Adipose tissue (tissue), 3 donors: ENCODE data around the gene KHSRP. TPM values are rescaled to one million over a fixed set of nuclear protein-coding genes. Genes with fewer than 3 reads are reported as not detected.
"Not testable (repeated sequence)": the region's sequence is repeated elsewhere in the genome, so short reads cannot be mapped to it uniquely, and the experiment has no call there.

Source experiments
- H3K27ac ChIP-seq: one replicate; pipeline ENCODE4 v1.5.1; 2013; ENCODE audit warnings: low read depth, low read length
- WGBS, 3 donors: extraction: QIAGEN DNeasy Blood & Tissue Kit; methylation state at CpG; one replicate each; pipeline ENCODE4 v1.1.7; 2013; 5-methylcytosine and 5-hydroxymethylcytosine counted together
- polyA plus RNA-seq, 3 donors: library from polyadenylated mRNA; stranded (reverse); fragments of 200-250 nt; gene quantifications; one replicate each; pipeline ENCODE4 v1.2.3, GENCODE V29; 2013
- donor health status: healthy with polysubstance abuse.
- donor health status: Bipolar disorder and iron deficiency.
- donor health status: healthy.

Gene KHSRP
- polyA plus RNA-seq, 3 donors: 63.8 to 142 (median 130) TPM

DNA sequence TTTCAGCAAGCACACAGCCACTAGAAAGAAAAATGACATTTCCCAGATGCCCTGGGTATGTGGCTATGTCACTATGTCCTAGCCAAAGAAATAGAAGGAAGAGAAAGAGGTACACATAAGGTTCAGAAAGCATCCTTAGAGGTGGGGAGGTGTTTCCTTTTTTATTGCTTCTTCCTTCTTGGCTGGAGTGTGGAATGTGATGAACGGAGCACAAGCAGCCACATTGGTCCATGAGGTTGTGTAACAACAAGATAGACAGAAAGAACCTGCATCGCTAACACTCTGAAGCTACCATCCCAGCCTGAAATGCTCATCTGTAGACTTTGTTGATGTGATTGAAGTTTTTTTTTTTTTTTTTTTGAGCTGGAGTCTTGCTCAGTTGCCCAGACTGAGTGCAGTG lies 28.3 kb upstream of the KHSRP start:
- H3K27ac ChIP-seq: no peak overlapping the region
- WGBS, 3 donors: 93 to 100% (median 100%) methylated on average over 2 of the region's 2 CpGs

DNA sequence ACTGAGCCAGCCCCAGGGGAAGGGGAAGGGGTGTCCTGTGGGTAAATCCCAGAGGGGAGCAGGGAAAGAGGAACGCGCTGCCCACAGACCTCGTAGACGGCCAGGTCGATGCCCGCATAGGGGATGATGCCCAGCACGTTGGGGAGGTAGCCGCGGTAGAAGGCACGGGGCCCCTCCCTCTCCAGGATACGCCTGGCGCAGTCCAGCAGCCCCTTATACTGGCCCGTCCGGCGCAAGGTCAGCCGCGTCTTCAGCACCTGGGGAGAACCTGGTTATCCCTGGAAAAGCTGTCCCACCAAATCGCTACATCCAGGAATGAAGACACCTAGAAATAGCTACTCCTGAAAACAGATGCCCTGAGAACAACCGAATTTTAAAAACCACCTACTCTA lies 27.6 kb upstream of the KHSRP start:
- H3K27ac ChIP-seq: no peak overlapping the region
- 95 to 97% (median 95%) methylated on average over 19 of the region's 19 CpGs for WGBS, 3 donors

DNA sequence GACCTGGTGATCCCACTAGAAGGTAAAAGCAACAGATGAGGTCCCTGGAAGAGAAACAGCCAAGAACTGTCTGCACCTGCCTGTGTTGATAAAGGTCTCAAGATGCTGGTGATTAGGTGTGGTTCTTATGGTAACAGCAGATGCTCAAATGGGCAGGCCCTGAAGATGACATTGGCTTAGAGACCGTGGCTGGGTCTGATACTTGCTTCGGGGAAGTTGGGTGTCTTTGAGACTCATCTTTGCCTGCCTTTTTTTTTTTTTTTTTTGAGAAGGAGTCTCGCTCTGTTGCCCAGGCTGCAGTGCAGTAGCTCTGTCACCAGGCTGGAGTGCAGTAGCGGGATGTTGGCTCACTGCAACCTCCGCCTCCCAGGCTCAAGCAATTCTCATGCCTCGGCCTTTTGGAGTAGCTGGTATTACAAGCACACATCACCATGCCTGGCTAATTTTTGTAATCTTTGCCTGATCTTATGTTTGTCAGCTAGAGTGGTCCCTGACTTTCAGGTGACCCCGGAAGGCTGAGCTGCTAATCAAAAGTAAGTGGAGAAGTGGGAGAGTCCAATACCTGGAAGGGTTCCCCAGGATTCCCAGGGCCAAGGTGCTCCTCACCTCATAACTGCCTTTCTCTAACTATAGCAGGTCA lies 27.1 kb upstream of the KHSRP start:
- no peak overlapping the region for H3K27ac ChIP-seq
- WGBS, 3 donors: 92 to 95% (median 94%) methylated on average over 7 of the region's 7 CpGs

DNA sequence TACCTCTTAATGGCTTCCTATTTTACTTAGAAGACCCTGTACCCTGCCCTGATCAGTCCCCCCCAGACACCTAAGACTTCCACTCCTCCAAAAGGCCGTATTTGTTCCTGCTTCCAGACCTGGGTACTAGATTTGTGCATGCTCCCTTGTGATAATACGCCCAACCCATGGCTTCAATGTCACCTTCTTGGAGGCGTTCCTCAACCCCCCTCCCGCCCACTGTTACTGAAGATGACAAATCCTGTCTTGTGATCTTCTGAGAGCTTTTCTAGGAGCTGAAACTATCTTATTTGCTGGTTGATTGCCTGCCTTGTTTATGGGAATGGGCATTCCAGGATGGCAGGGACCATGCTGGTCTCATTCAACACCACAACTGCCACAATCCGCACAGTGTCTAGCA lies 25.6 kb upstream of the KHSRP start:
- 94 to 96% (median 95%) methylated on average over 5 of the region's 5 CpGs for WGBS, 3 donors
- no peak overlapping the region for H3K27ac ChIP-seq

DNA sequence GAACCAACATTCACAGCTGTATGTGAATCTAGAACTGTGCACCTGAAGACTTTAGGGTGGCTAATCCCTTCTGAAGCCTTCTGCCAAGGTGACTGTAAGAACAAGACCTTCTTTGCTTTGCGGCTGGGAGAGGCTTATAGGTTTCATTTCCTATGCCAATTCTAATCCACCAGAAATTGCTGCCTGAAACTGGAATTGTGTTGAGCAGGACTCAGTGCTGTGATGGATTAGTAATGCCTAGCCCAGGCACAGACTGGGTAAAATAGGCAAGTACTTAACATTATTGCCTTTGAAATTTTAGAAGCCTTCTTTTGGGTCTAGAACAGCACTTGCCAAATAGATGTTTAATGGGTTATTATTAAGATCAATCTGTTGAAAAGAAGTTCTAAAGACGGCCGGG lies 23.4 kb upstream of the KHSRP start:
- no peak overlapping the region for H3K27ac ChIP-seq

DNA sequence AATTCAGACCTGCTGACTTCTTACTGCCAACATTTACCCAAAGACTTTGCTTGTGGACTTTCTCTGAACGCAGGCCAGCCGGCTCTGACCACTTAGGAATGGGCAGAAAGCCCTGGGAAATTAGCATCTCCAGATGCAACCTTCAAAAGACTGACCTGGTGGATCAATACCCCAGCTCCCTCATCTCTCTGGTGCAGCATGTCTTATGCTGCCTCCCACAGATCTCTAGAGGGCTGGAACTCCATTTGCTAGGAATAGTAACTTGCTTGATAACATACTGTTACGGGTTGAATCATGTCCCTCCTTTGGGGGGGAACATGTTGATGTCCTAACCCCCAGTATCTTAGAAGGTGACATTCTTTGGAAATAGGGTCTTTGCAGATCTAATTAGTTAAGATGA lies 21.8 kb upstream of the KHSRP start:
- H3K27ac ChIP-seq: no peak overlapping the region
- 96 to 98% (median 96%) methylated on average over 3 of the region's 3 CpGs for WGBS, 3 donors

More for the DNA sequence above, 23.4 kb upstream of the KHSRP start:
- WGBS, 3 donors: 89 to 94% (median 90%) methylated on average over 3 of the region's 3 CpGs

DNA sequence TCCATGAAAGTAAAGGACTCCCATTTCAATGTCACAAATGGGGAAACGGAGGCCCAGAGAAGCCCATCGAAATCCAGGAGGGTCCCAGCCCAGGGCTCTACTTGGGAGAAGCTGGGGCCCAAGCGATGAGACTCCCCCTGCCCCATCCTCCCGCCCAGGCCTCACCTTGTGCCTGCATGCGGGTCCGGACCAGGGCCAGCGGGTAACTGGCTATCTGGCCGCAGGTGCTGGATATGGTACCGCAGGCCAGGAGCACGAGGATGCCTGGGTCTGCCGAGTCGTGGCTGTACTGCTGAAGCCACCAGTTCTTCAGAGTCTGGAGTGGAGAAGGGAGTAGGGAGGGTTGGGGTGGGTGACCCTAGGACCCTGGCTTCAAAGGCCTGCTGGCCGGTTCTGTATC lies 19.4 kb upstream of the KHSRP start:
- WGBS, 3 donors: 89 to 95% (median 91%) methylated on average over 13 of the region's 13 CpGs
- no peak overlapping the region for H3K27ac ChIP-seq

DNA sequence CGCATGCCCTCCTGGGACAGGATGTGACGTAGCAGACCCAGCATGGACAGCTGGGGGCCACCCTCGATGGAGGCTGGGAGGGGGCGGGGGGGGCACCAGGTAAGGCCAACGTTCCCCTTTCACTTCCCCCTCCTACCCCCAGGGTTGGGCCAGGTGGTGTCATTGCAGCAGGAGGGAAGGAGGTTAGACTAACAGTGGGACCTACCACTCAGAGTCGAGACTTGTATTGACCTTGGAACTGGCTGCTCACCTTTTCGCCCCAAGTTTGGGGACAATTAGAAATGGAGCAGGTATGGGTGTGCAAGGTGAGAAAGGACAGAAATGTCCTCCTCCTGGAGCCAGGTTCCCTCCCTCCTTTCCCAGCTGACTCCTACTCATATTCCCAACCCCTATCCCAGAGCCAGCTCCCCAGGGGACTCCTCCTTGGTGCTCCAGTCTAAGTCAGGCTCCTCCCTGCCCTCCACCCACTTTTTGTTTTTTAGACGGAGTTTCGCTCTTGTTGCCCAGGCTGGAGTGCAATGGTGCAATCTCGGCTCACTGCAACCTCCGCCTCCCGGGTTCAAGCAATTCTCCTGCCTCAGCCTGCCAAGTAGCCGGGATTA lies 17.6 kb upstream of the KHSRP start:
- H3K27ac ChIP-seq: no peak overlapping the region
- 78 to 85% (median 83%) methylated on average over 13 of the region's 13 CpGs for WGBS, 3 donors

DNA sequence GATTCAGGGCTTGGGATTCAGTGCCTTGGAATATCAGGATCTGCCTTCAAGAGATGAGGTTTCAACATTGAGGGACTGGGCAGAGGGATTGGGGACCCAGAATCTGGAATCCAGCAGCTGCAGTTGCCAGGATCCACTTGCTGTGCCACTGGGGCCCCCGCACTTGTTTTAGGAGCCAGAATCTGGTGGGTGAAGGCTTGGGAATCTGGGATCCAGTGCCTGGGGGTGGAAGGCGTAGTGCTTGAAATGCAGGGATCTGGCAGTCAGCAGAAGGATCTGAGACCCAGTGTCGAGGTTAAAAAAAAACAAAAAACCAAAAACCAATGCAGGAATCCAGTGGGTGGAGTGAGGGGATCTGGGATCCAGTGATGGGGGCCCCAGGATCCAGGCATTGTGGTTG lies 16.3 kb upstream of the KHSRP start:
- H3K27ac ChIP-seq: no peak overlapping the region
- 90 to 91% (median 91%) methylated on average over 3 of the region's 3 CpGs for WGBS, 3 donors

DNA sequence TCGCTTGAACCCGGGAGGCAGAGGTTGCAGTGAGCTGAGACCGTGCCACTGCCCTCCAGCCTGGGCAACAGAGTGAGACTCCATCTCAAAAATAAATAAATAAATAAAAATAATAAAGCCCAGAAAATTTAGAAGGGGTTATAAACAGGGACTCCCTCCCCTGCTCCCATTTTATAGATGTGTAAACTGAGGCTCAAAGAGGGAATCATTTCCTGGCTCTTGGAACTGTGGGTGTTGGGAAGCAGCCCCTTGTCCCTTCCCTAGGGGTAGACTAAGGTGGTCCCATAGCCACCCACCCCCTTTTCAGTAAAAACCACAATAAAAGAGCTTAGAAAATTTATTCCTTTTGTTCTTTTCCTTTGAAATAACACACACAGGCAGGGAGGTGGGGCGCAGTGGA lies 15.1 kb upstream of the KHSRP start:
- WGBS, 3 donors: 91 to 95% (median 93%) methylated on average over 3 to 4 of the region's 4 CpGs
- no peak overlapping the region for H3K27ac ChIP-seq

DNA sequence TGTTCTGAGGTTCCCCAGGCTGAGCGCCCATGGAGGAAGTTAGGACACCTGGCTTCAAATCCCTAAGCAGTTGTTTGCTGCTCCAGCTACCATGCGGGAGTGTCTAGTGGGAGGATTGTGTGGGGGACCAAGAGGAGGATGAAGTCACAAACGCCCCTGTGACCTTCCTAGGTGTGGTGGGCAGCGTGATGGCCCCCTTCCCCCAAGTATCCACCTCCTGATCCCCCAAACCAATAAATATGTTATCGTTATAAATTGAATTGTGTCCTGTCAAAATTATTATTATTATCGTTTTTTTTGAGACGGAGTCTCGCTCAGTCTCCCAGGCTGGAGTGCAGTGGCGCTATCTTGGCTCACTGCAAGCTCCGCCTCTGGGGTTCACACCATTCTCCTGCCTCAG lies 9.1 kb upstream of the KHSRP start, which contains the start of gene SLC25A41:
Gene SLC25A41 (minus strand): TSS at position 101 of the 400 bp plus-strand sequence. CDS start 70 bp downstream, at position 31.
- H3K27ac ChIP-seq: no peak within 1 kb of the TSS
- 88 to 94% (median 92%) methylated on average over 9 to 10 of the region's 10 CpGs for WGBS, 3 donors

DNA sequence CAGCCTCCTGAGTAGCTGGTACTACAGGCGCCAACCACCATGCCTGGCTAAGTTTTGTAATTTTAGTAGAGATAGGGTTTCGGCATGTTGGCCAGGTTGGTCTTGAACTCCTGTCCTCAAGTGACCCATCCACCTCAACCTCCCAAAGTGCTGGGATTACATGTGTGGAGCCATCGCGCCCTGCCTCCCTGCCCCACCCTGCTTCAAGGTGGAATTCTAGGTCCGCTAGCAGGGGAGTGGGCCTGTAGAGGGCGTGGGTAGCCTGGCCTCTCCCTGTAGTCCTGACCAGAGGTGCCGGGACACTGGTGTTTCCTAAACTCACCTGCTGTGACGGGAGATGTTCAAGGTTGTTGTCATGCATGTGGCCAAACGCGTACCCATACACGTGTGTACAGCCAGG lies 8.6 kb upstream of the KHSRP start:
- H3K27ac ChIP-seq: no peak overlapping the region
- WGBS, 3 donors: 85 to 93% (median 92%) methylated on average over 11 of the region's 11 CpGs

DNA sequence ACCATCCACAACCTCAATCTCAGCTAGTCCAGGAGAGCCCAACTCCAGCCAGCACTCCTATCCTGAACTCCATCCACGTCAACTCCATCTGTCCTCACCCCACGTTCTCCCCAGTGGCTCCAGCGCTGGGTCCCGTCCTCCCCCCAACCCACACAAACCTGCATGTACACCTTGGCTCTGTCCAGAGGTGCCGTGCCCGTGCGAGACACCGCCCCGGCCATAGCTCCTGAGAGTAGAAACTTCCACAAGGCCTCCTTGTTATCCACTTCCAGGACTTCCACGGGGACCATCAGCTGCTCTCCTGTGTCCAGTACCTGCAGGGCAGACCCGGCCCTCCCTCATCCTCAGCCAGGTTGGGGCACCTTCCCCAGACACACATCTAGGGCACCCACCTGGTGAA lies 7.3 kb upstream of the KHSRP start:
- 88 to 93% (median 93%) methylated on average over 11 of the region's 11 CpGs for WGBS, 3 donors
- no peak overlapping the region for H3K27ac ChIP-seq

DNA sequence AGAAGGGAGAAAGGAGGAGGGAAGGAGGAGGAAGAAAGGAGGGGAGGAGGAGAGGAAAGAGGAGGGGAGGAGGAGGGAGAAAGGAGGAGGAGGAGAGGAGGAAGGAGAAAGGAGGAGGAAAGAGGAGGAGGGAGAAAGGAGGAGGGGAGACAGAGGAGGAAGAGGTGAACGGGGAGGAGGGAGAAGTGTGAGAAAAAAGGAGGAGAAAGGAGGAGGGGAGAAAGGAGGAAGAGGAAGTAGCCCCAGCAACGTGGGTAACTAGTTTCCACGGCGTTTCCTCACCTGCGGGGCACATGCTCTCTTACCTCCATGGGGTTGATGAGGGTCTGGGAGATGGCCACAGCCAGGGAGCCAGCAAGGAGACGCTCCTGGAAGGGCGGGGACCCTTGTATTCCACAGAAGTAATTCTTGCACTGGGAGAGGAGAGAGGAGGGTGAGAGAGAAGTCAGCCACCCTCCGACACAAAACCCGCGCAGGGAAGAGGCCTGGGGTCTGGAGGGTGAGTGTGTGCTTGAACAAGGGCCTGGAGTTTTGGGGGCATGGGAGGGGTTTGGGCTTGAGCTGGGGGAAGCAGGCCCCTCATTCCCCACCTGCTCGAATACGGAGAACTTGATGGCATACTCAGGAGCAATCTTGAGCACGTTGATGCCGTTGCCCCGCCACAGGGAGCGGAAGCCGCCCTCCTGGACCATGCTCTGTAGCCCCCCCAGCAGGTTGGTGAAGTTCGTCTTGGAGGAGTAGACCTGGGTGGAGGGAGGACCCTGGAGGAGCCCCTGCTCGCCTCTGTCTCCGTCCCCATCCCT lies 5.0 kb upstream of the KHSRP start:
- no peak overlapping the region for H3K27ac ChIP-seq
- WGBS, 3 donors: 58 to 64% (median 62%) methylated on average over 16 to 20 of the region's 20 CpGs

DNA sequence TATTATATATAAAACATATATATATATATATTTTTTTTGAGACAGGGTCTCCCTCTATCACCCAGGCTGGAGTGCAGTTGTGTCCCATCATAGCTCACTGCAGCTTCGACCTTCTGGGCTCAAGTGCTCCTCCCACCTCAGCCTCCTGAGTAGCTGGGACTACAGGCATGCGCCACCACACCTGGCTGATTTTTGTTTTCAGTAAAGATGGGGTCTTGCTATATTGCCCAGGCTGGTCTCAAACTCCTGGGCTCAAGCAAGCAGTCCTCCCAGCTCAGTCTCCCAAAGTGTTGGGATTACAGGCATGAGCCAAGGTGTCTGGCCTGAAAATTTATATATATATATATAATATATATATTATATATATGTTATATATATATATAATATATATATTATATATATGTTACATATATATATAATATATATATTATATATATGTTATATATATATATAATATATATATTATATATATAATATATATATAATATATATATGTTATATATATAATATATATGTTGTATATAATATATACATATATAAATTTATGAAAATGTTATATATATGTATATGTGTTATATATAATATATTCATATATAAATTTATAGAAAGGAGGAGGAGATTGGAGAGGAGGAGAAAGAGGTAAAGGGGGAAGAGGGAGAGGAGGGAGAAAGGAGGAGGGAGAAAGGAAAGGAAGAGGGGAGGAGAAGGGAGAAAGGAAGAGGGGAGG lies 4.2 kb upstream of the KHSRP start:
- H3K27ac ChIP-seq: not testable (repeated sequence)
- WGBS, 3 donors: 73 to 88% (median 86%) methylated on average over 2 of the region's 2 CpGs

DNA sequence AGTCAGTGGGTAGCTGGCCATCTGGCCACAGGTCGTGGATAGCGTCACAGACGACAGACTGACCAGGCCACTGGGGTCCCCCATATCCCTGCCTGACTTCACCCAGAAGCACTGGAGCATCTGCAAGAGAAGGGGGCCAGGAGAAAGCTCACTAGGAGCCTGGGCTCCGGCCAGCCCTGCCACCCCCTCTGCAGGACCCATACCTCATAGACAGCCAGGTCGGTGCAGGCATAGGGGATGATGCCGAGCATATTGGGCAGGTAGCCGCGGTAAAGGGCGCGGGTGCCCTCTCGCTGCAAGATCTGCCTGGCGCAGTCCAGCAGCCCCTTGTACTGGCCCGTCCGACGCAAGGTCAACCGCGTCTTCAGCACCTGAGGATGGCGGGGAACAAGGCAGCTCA lies 2.5 kb upstream of the KHSRP start:
- no peak overlapping the region for H3K27ac ChIP-seq
- 91 to 97% (median 96%) methylated on average over 18 of the region's 18 CpGs for WGBS, 3 donors

DNA sequence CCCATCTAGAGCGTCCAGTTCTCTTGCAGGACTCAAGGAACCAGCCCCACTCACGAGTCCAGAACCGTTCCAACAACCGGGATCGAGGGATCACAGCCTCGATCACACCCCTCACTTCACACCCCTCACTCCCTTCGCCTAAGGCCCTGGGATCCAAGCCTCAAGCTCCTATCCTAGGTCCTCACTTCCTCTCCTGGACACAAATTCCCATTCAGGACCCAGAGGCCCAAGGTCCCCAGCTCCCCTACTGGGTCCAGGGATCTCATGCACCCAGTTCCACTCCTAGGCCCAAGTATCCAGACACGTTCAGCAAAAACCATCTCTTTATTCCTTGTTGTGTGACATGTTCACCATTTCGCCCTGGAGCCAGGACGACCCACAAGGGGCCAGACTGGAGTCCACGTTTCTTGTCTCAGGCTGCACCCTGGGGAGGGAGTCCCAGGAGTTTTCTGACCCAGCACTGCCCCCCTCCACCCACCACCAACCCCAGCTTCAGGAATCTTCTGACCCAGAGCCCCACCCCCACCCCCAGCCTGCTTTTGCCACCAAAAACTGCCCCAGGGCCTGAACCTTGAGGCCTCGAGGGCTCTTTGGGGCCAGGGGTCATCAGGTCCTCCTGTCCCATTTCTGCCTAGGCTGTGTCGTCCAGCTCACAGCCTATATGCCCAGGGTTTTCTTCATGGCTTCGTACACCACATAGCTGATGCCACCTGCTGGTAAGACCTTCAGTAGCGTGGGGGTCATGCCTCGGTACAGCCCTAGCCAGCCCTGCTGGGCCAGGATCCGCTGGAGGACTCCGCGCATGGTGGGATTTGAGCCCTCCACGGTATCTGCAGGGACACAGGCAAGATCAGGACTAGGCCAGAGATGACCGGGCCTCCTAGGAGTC lies 1.4 kb upstream of the KHSRP start:
- 90 to 95% (median 91%) methylated on average over 20 to 21 of the region's 21 CpGs for WGBS, 3 donors

More for the DNA sequence above, 1.4 kb upstream of the KHSRP start:
- no peak overlapping the region for H3K27ac ChIP-seq
